Measurements from ENCODE around the gene RHOH.

DNA sequence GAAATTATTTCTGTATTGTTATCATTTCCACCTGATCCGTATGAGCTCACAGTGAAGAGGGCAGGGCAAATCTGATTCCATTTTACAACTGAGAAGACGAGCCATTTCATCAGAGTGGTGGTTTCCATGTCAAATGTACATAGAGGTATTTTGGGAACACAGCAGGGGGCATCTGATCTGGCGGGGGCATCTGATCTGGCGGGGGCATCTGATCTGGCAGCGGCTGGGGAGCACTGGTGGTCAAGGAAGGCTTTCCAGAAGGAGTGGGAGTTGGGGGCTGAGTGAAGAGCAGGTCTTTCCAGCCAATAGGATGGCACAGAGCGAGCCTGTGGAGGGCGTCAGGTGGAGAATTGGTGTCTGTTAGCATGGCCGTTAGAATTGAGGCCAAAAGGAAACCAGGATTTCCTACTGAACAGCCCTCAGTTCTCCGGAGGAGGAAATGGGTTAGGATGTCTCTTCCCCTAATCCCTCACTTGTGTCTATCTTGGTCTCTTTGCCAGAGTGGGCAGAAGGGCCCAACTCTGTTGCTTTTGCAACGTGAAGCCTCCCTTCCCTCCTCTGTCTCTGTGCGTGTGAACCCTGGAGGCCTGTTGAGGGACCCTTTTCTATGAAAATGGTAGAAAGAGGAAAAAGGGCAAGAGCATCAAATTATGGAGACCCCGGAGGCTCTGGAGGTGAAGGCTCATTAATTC is 41.3 kb downstream of the RHOH start:
- TF ChIP-seq CTCF (tag by site-specific recombination; IDR thresholded peaks at IDR 0.05) (no peak), ZNF600 (tag by site-specific recombination; IDR thresholded peaks at IDR 0.05) (no peak), ZNF274 (IDR thresholded peaks at IDR 0.05; ENCODE audit: low read length) (no peak), ZNF274 (tag by site-specific recombination; IDR thresholded peaks at IDR 0.05; ENCODE audit: borderline replicate concordance) (no peak)
